ENCODE results near the gene YJEFN3. TPM values are rescaled to one million over a fixed set of nuclear protein-coding genes. Genes with fewer than 3 reads are reported as not detected.

YJEFN3 gene
- total RNA-seq, 4 donors from 2014 or later, result 0.45 to 1.4 (median 0.96) TPM

DNA sequence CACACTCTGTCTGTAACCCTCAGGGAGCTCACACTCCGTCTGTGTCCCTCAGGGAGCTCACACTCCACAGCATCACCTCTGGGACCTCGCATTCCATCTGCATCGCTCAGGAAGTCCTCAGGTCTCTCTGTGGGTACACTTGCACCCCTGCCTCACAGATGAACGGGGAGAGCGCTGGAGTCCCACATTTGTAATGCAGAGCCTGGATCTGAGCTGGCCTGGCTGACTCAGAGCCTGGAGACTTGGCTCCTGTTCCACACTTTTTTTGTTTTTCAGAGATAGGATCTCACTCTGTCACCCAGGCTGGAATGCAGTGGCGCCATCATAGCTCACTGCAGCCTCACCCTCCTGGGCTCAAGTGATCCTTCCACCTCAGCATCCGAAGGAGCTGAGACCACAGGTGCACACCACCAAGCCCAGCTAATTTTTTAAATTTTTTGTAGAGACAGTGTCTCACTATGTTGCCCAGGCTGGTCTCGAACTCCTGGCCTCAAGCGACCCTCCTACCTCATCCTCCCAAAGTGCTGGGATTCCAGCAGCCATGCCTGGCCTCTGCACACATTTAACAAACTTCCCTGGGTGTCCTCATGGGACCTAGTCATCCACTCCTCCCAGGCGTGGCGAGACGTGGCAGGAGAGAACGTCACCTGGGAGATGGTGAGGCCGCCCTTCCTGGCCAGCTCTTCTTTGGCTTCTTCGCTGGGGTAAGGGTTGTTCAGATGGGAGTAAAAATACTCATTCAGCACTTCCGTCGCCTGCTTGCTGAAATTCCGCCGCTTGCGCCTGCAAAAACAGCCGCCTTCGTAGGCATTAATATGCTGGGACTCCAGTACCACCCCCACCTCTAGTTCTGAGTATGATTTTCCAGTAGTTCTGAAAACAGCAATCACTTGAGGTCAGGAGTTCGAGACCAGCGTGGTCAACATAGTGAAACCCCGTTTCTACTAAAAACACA, 40.4 kb downstream of the YJEFN3 start:
- Histone ChIP-seq H3K4me3 (no peak overlapping the region), H3K36me3 (no peaks in the 10 kb centered on the region), H3K9me3 (no peaks in the 10 kb centered on the region), H3K27me3 (no peaks in the 10 kb centered on the region), H3K27ac (no peak overlapping the region), H3K4me1 (no peaks in the 10 kb centered on the region)
- WGBS, 2 donors (ENCODE audit: low coverage in 1 of 2), result 89 to 94% methylated on average over 5 to 6 of the region's 25 CpGs
- no peak for ATAC-seq
- TF ChIP-seq, protein P1, sequence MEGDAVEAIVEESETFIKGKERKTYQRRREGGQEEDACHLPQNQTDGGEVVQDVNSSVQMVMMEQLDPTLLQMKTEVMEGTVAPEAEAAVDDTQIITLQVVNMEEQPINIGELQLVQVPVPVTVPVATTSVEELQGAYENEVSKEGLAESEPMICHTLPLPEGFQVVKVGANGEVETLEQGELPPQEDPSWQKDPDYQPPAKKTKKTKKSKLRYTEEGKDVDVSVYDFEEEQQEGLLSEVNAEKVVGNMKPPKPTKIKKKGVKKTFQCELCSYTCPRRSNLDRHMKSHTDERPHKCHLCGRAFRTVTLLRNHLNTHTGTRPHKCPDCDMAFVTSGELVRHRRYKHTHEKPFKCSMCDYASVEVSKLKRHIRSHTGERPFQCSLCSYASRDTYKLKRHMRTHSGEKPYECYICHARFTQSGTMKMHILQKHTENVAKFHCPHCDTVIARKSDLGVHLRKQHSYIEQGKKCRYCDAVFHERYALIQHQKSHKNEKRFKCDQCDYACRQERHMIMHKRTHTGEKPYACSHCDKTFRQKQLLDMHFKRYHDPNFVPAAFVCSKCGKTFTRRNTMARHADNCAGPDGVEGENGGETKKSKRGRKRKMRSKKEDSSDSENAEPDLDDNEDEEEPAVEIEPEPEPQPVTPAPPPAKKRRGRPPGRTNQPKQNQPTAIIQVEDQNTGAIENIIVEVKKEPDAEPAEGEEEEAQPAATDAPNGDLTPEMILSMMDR (IDR thresholded peaks at IDR 0.05), result no peak
- no peak for TF ChIP-seq EP300 (IDR thresholded peaks at IDR 0.05)
- TF ChIP-seq POLR2AphosphoS5 (IDR thresholded peaks at IDR 0.05), result no peak
- TF ChIP-seq POLR2A (IDR thresholded peaks at IDR 0.05), result no peak

GRCh38 chr19:19570571-19570970, 41.9 kb downstream of the YJEFN3 start:
- no peak for ATAC-seq
- H3K9me3 ChIP-seq, result no peaks in the 10 kb centered on the region
- H3K4me1 ChIP-seq, result no peaks in the 10 kb centered on the region
- no peak overlapping the region for H3K27ac ChIP-seq
- H3K4me3 ChIP-seq, result no peak overlapping the region
- H3K27me3 ChIP-seq, result no peaks in the 10 kb centered on the region
- TF ChIP-seq, protein P1 (IDR thresholded peaks at IDR 0.05), result no peak
- no peak for TF ChIP-seq EP300 (IDR thresholded peaks at IDR 0.05)
- TF ChIP-seq POLR2A (IDR thresholded peaks at IDR 0.05), result no peak
- TF ChIP-seq POLR2AphosphoS5 (IDR thresholded peaks at IDR 0.05), result no peak
- H3K36me3 ChIP-seq, result no peaks in the 10 kb centered on the region
- 61 to 88% methylated on average over 3 to 5 of the region's 10 CpGs for WGBS, 2 donors (ENCODE audit: low coverage in 1 of 2)

GRCh38 chr19:19571071-19571786, 42.5 kb downstream of the YJEFN3 start:
- H3K27me3 ChIP-seq, result no peaks in the 10 kb centered on the region
- ATAC-seq, result no peak
- no peaks in the 10 kb centered on the region for H3K36me3 ChIP-seq
- 88 to 98% methylated on average over 1 to 5 of the region's 11 CpGs for WGBS, 2 donors (ENCODE audit: low coverage in 1 of 2)
- H3K9me3 ChIP-seq, result no peaks in the 10 kb centered on the region
- TF ChIP-seq, protein P1 (IDR thresholded peaks at IDR 0.05), result no peak
- TF ChIP-seq EP300 (IDR thresholded peaks at IDR 0.05) (no peak), POLR2AphosphoS5 (IDR thresholded peaks at IDR 0.05) (no peak), POLR2A (IDR thresholded peaks at IDR 0.05) (no peak)
- no peak overlapping the region for H3K4me3 ChIP-seq
- no peak overlapping the region for H3K27ac ChIP-seq
- H3K4me1 ChIP-seq, result no peaks in the 10 kb centered on the region

- no peaks in the 10 kb centered on the region for H3K9me3 ChIP-seq
- no peak overlapping the region for H3K27ac ChIP-seq
- ATAC-seq, result no peak
- no peaks in the 10 kb centered on the region for H3K36me3 ChIP-seq
- H3K27me3 ChIP-seq, result peaks cover 3% of the 10 kb centered on the region
- TF ChIP-seq EP300 (IDR thresholded peaks at IDR 0.05) (no peak), POLR2AphosphoS5 (IDR thresholded peaks at IDR 0.05) (no peak), POLR2A (IDR thresholded peaks at IDR 0.05) (no peak)
- TF ChIP-seq, protein P1 (IDR thresholded peaks at IDR 0.05), result no peak
- no peaks in the 10 kb centered on the region for H3K4me1 ChIP-seq
- 76 to 100% methylated on average over 1 to 6 of the region's 6 CpGs for WGBS, 2 donors (ENCODE audit: low coverage in 1 of 2)
- H3K4me3 ChIP-seq, result no peak overlapping the region
Measured at GRCh38 chr19:19575411-19575810, 46.7 kb downstream of the YJEFN3 start.

All from gastroesophageal sphincter (tissue), 4 donors.